ENCODE results near the gene POLE. TPM values are rescaled to one million over a fixed set of nuclear protein-coding genes. Genes with fewer than 3 reads are reported as not detected.

The POLE gene
- total and polyA plus RNA-seq, 9 of the 15 experiments (the other 6 are each of a cell fraction or from before 2014, with no cell fraction given) = 2.4 to 154 (median 49.6) TPM

DNA sequence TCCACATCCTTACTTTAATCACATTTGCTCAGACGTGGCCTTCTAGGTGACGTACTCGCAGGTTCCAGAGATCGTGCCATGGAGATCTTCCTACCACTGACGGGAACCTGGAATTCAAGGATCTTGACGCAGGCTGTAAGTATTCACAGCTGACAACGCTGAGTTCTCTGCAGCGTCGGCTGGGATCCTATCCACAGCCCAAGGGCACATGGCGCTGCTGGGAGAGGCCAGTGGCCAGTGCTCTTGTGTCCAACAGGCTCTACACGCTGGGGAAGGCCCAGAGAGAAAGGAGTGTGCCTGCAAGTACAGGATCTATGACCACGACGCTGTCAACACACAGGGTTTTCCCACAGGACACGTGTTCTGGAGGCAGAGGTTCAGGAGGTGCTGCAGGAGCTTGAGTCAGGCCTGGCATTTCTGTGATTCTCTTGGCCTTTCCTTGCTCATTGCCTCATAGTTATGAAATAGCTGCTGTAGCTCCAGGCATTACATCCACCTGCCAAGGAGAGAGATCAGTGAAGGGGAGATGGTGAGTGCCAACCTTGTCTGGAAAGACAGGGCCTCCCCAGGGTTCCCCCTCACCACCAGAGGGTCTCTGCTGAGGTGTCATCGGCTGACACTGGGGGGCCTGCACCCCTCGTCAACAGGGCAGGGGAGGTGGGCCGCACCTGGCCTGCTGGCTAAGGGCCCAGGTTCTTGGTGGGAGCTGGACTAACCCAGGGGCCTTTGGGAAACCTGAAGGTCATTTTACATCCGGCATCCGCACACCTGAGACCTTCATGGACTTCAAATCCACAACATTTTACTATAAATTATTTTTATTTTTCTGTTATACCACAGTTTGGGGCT, 98.1 kb downstream of the POLE start:
- Histone ChIP-seq H3K9me3 (replicated peaks; ENCODE audit: control insufficient read depth, insufficient read depth, low read depth, low read length) (no peaks in the 10 kb centered on the region; the same call in 1 of the 2 replicates), H3K27ac (ENCODE audit: extremely low read depth, low read depth, low read length) (no peak overlapping the region), H3K4me2 (ENCODE audit: insufficient read depth, low read length) (no peak overlapping the region), H3K79me2 (ENCODE audit: control insufficient read depth, insufficient read depth, low read length) (no peaks in the 10 kb centered on the region), H3K27me3 (ENCODE audit: control insufficient read depth in 2 of 2, insufficient read depth in 2 of 2, low read length in 2 of 2) (peaks cover 30 to 49% of the 10 kb centered on the region in 2 experiments), H4K20me1 (replicated peaks; ENCODE audit: control insufficient read depth, insufficient read depth, low read length) (0 out of 2 replicates have a peak, but pooled peaks cover 9% of the 10 kb centered on the region), H3K36me3 (ENCODE audit: control insufficient read depth, insufficient read depth, low read length) (no peaks in the 10 kb centered on the region), H3K4me3 (no peak overlapping the region), H2AFZ (ENCODE audit: low read depth, low read length) (no peak overlapping the region), H3K9ac (ENCODE audit: insufficient read depth in 1 of 2, low read depth in 2 of 2, low read length in 2 of 2) (no peak overlapping the region), H3K9me1 (ENCODE audit: control insufficient read depth, insufficient read depth, low read length) (no peaks in the 10 kb centered on the region), H3K4me1 (replicated peaks in 1 of 2; ENCODE audit: control insufficient read depth in 2 of 2, insufficient read depth in 2 of 2, low read length in 2 of 2) (peaks cover 0 to 41% of the 10 kb centered on the region in 2 experiments; a peak in 2 of 5 replicates)
- in situ Hi-C loops (cut with MboI) = no loop called here
- CTCF ChIA-PET (ENCODE audit: low intra/inter-chr PET ratio) = interaction anchor here (0.5 kb wide), 1 partner anchor 753 kb away, joined by 8 read pairs; no protein-coding TSS in a partner anchor
- ATAC-seq = no peak
- no TSS peak for BruUV-seq (replicated peaks)
- intact Hi-C loops (cut with micrococcal nuclease) = no loop called here
- FAIRE-seq = no peak
- DNase-seq (ENCODE audit: extremely low read depth in 1 of 4, low spot score in 3 of 4) = no peak
- POLR2A ChIA-PET = interaction anchor here (0.5 to 0.6 kb wide), 2 partner anchors 184 to 444 kb away, joined by 3 read pairs; no protein-coding TSS in a partner anchor
- WGBS (ENCODE audit: insufficient coverage, low coverage, missing lambda C conversion rate) = 13% methylated on average over 19 of the region's 19 CpGs
- TF ChIP-seq SMARCA5 (IDR thresholded peaks at IDR 0.05) = 0 out of 2 replicates have a peak, but pooled peaks have one; percentile 25
- peak; percentile 83 for TF ChIP-seq RBM25 (IDR thresholded peaks at IDR 0.05; ENCODE audit: low read depth, low read length, severe bottlenecking)
- TF ChIP-seq PTTG1 (tag; IDR thresholded peaks at IDR 0.05; ENCODE audit: low read depth) = no peak

DNA sequence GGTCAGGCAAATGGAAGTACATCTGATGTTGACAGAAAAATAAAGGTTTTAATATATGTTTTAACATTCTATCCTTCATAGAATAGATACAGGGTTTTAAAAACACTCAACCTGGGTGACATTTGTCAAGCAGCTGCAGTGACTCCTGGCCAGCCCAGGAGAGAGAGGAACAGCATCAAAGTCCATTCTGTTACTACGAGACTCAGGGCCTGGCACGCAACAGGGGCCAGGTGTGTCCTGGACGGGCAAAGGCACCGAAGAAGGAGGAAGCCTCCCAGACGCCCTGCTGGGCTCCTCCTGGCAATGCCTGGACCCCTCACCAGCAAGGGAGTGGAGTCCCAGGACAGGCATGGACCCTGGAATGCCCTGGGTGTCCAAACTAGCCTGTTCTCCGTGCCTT, 98.8 kb downstream of the POLE start:
- FAIRE-seq (no peak), ATAC-seq (no peak), DNase-seq (ENCODE audit: extremely low read depth in 1 of 4, low spot score in 3 of 4) (no peak)
- Histone ChIP-seq H3K79me2 (ENCODE audit: control insufficient read depth, insufficient read depth, low read length) (no peaks in the 10 kb centered on the region), H4K20me1 (replicated peaks; ENCODE audit: control insufficient read depth, insufficient read depth, low read length) (0 out of 2 replicates have a peak, but pooled peaks cover 9% of the 10 kb centered on the region), H3K9me3 (replicated peaks; ENCODE audit: control insufficient read depth, insufficient read depth, low read depth, low read length) (no peaks in the 10 kb centered on the region; the same call in 1 of the 2 replicates), H3K9ac (ENCODE audit: insufficient read depth in 1 of 2, low read depth in 2 of 2, low read length in 2 of 2) (no peak overlapping the region), H3K27ac (ENCODE audit: extremely low read depth, low read depth, low read length) (no peak overlapping the region), H3K4me2 (ENCODE audit: insufficient read depth, low read length) (no peak overlapping the region), H2AFZ (ENCODE audit: low read depth, low read length) (no peak overlapping the region), H3K27me3 (ENCODE audit: control insufficient read depth in 2 of 2, insufficient read depth in 2 of 2, low read length in 2 of 2) (peaks cover 30 to 45% of the 10 kb centered on the region in 2 experiments), H3K9me1 (ENCODE audit: control insufficient read depth, insufficient read depth, low read length) (no peaks in the 10 kb centered on the region), H3K4me1 (replicated peaks in 1 of 2; ENCODE audit: control insufficient read depth in 2 of 2, insufficient read depth in 2 of 2, low read length in 2 of 2) (peaks cover 0 to 38% of the 10 kb centered on the region in 2 experiments; a peak in 2 of 5 replicates), H3K36me3 (ENCODE audit: control insufficient read depth, insufficient read depth, low read length) (no peaks in the 10 kb centered on the region), H3K4me3 (no peak overlapping the region)
- intact Hi-C loops (cut with micrococcal nuclease) = no loop called here
- CTCF ChIA-PET (ENCODE audit: low intra/inter-chr PET ratio) = no interaction called here
- POLR2A ChIA-PET = no interaction called here
- no TSS peak for BruUV-seq (replicated peaks)
- in situ Hi-C loops (cut with MboI) = no loop called here
- 18% methylated on average over 6 of the region's 6 CpGs for WGBS (ENCODE audit: insufficient coverage, low coverage, missing lambda C conversion rate)
- no peak for TF ChIP-seq KAT2B (IDR thresholded peaks at IDR 0.05; ENCODE audit: low read depth, low read length)
- no peak for TF ChIP-seq MYNN (IDR thresholded peaks at IDR 0.05)
- no peak for TF ChIP-seq MYNN (CRISPR knock-in tag; IDR thresholded peaks at IDR 0.05)
- TF ChIP-seq ZNF324 (CRISPR knock-in tag; IDR thresholded peaks at IDR 0.05) = no peak
- no peak for TF ChIP-seq MAFK (IDR thresholded peaks at IDR 0.05; ENCODE audit: low read length)
- no peak for TF ChIP-seq RCOR1 (IDR thresholded peaks at IDR 0.05; ENCODE audit: borderline replicate concordance in 1 of 2, low read depth in 2 of 2, low read length in 2 of 2)
- TF ChIP-seq, protein P1, sequence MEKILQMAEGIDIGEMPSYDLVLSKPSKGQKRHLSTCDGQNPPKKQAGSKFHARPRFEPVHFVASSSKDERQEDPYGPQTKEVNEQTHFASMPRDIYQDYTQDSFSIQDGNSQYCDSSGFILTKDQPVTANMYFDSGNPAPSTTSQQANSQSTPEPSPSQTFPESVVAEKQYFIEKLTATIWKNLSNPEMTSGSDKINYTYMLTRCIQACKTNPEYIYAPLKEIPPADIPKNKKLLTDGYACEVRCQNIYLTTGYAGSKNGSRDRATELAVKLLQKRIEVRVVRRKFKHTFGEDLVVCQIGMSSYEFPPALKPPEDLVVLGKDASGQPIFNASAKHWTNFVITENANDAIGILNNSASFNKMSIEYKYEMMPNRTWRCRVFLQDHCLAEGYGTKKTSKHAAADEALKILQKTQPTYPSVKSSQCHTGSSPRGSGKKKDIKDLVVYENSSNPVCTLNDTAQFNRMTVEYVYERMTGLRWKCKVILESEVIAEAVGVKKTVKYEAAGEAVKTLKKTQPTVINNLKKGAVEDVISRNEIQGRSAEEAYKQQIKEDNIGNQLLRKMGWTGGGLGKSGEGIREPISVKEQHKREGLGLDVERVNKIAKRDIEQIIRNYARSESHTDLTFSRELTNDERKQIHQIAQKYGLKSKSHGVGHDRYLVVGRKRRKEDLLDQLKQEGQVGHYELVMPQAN (IDR thresholded peaks at IDR 0.05; ENCODE audit: borderline replicate concordance) = no peak
- TF ChIP-seq TFAM (CRISPR knock-in tag; conservative IDR thresholded peaks at IDR 0.05) = no peak
- TF ChIP-seq SRSF1 (IDR thresholded peaks at IDR 0.05; ENCODE audit: low read depth, low read length) = no peak
